Liver (tissue), 3 donors: ENCODE measurements around the gene WBP2.

Experiments used
- ATF3 ChIP-seq: IDR thresholded peaks from 2 replicates; pipeline ENCODE4 v1.6.1; 2016; ENCODE audit warnings: antibody characterized with exemption
- CTCF ChIP-seq: fragments of 150-350 bp; IDR thresholded peaks from 2 replicates; pipeline ENCODE4 v1.5.1; 2017; ENCODE audit warnings: improper control_type of control experiment, low read depth, low read length; ENCODE audit not compliant: missing input control
- EGR1 ChIP-seq, 2 donors: IDR thresholded peaks; 2 replicates each; pipeline ENCODE4 v1.6.1; 2016 to 2018; ENCODE audit warnings: antibody characterized with exemption in 2 of 2, low read depth in 2 of 2
- FOXA2 ChIP-seq: IDR thresholded peaks from 2 replicates; pipeline ENCODE4 v1.6.1; 2016; ENCODE audit warnings: antibody characterized with exemption
- GABPA ChIP-seq, 2 donors: IDR thresholded peaks in 1 of 2; conservative IDR thresholded peaks in 1 of 2; 2 replicates each; pipeline ENCODE4 v1.6.1; 2016; ENCODE audit warnings: antibody characterized with exemption in 2 of 2, mild to moderate bottlenecking in 1 of 2, moderate library complexity in 1 of 2
- HNF4G ChIP-seq: IDR thresholded peaks from 2 replicates; pipeline ENCODE4 v1.6.1; 2016; ENCODE audit warnings: antibody characterized with exemption
- JUND ChIP-seq, 2 donors: IDR thresholded peaks; 2 replicates each; pipeline ENCODE4 v1.6.1; 2016; ENCODE audit warnings: antibody characterized with exemption in 2 of 2
- RAD21 ChIP-seq, 2 donors: IDR thresholded peaks; 2 replicates each; pipeline ENCODE4 v1.6.1; 2016; ENCODE audit warnings: antibody characterized with exemption in 2 of 2, mild to moderate bottlenecking in 2 of 2
- SP1 ChIP-seq: IDR thresholded peaks from 2 replicates; pipeline ENCODE4 v1.6.1; 2018; ENCODE audit warnings: antibody characterized with exemption, mild to moderate bottlenecking
- TAF1 ChIP-seq: conservative IDR thresholded peaks from 2 replicates; pipeline ENCODE4 v1.6.1; 2016; ENCODE audit warnings: antibody characterized with exemption, mild to moderate bottlenecking
- YY1 ChIP-seq: IDR thresholded peaks from 2 replicates; pipeline ENCODE4 v1.6.1; 2016; ENCODE audit warnings: antibody characterized with exemption, mild to moderate bottlenecking
- ZBTB33 ChIP-seq: IDR thresholded peaks from 2 replicates; pipeline ENCODE4 v1.6.1; 2016; ENCODE audit warnings: antibody characterized with exemption
- donor health status: healthy.
- donor health status: healthy.

GRCh38 chr17:75811174-75811573 lies 44.0 kb downstream of the WBP2 start:
- TF ChIP-seq JUND (IDR thresholded peaks at IDR 0.05) (no peak), CTCF (no peak), ZBTB33 (no peak), ATF3 (no peak), RAD21 (IDR thresholded peaks at IDR 0.05) (no peak), GABPA (IDR thresholded peaks at IDR 0.05 in 1 of 2, conservative IDR thresholded peaks at IDR 0.05 in 1 of 2) (no peak), SP1 (no peak), EGR1 (IDR thresholded peaks at IDR 0.05; ENCODE audit: low read depth in 2 of 2) (no peak), YY1 (no peak), HNF4G (no peak), FOXA2 (no peak), TAF1 (no peak)
